Esophagus muscularis mucosa (tissue), 3 donors: ENCODE results near the gene FOS.

Experiments used
- CTCF ChIP-seq, 3 experiments: fragments of 200-600 bp in 2 of 3; fragments of 450-650 bp in 1 of 3; sonication (generic) in 2 of 3; IDR thresholded peaks; one replicate each; pipeline ENCODE4 v1.5.1; 2017 to 2019; ENCODE audit warnings: antibody characterized with exemption in 3 of 3, mild to moderate bottlenecking in 2 of 3, moderate library complexity in 1 of 3
- EP300 ChIP-seq: sonication (generic); formaldehyde crosslinking; IDR thresholded peaks from one replicate; pipeline ENCODE4 v1.6.1; 2017; ENCODE audit warnings: antibody characterized with exemption

DNA sequence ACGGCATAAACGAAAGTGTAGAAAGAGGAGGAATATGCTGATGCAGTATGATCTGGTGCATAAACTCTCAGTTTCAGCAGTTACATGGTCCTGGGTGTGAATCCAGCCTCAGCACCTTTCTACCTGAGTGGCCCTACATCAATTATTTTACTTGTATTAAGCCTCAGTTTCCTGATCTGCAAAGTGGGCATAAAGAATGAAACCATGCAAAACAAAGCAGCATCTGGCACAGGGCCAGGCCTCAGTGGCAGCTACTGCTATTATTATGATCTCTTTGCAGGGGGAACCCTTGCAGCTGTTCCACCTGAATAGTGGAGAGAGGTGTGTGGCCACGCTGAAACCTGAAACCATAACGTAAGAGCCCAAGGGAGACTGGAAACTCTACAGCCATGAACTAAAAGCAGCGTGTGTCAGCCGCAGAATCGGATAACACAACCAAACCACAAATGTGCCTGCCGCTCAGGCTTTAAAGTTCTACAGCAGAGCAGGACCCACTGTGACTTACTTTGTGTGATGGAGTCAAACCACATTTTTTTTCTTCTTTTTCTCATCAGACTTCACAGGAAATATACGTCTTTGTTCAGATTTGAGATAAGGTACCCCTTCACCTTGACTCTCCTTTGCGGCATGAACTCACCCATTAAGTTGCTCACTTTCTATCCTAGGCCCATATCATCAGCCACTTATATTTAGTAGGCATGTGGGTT is 29.2 kb upstream of the FOS start:
- TF ChIP-seq EP300 (no peak), CTCF (IDR thresholded peaks at IDR 0.05) (no peak)
